GM23338 (cell line): ENCODE results near the gene PAN2. TPM values are rescaled to one million over a fixed set of nuclear protein-coding genes. Genes with fewer than 3 reads are reported as not detected.

Experiments
- ATAC-seq: fragments of 200-7000 bp; cut with Tn5 transposase; 3 replicates; pipeline ENCODE4 v1.9.1; 2020
- DNase-seq: peaks from one replicate; pipeline ENCODE4 v3.0.0-alpha.2; 2015; ENCODE audit warnings: low spot score
- H2AFZ ChIP-seq: fragments of 200-600 bp; sonication (generic); 2 replicates; pipeline ENCODE4 v1.8.0; 2016; ENCODE audit warnings: antibody characterized with exemption, mild to moderate bottlenecking, moderate library complexity
- H3F3A ChIP-seq: fragments of 200-600 bp; sonication (generic); replicated peaks from 2 replicates; pipeline ENCODE4 v1.8.0; 2017; ENCODE audit warnings: antibody characterized with exemption, mixed run types, low read depth
- H3K27ac ChIP-seq: fragments of 200-600 bp; sonication (generic); 2 replicates; pipeline ENCODE4 v1.6.1; 2016; ENCODE audit warnings: low read depth
- H3K27me3 ChIP-seq: fragments of 200-600 bp; sonication (generic); 2 replicates; pipeline ENCODE4 v1.8.0; 2016; ENCODE audit warnings: mild to moderate bottlenecking, mixed run types, moderate library complexity; ENCODE audit not compliant: insufficient read depth
- H3K36me3 ChIP-seq: fragments of 200-600 bp; sonication (generic); 2 replicates; pipeline ENCODE4 v1.8.0; 2016; ENCODE audit warnings: mild to moderate bottlenecking; ENCODE audit not compliant: insufficient read depth
- H3K4me1 ChIP-seq: fragments of 200-600 bp; sonication (generic); 2 replicates; pipeline ENCODE4 v1.8.0; 2016; ENCODE audit warnings: mild to moderate bottlenecking, moderate library complexity; ENCODE audit not compliant: insufficient read depth
- H3K4me2 ChIP-seq: fragments of 200-600 bp; sonication (generic); 2 replicates; pipeline ENCODE4 v1.7.1; 2017; ENCODE audit warnings: mixed run types
- H3K4me3 ChIP-seq: fragments of 200-600 bp; sonication (generic); 2 replicates; pipeline ENCODE4 v1.6.1; 2016; ENCODE audit warnings: mixed run types
- H3K79me2 ChIP-seq: fragments of 200-600 bp; sonication (generic); replicated peaks from 2 replicates; pipeline ENCODE4 v1.8.0; 2017; ENCODE audit warnings: mild to moderate bottlenecking; ENCODE audit not compliant: insufficient read depth
- H3K9me2 ChIP-seq: fragments of 200-600 bp; sonication (generic); 2 replicates; pipeline ENCODE4 v1.8.0; 2017; ENCODE audit not compliant: insufficient read depth
- H4K20me1 ChIP-seq: fragments of 200-600 bp; sonication (generic); replicated peaks from 2 replicates; pipeline ENCODE4 v1.8.0; 2017; ENCODE audit warnings: mild to moderate bottlenecking; ENCODE audit not compliant: insufficient read depth
- H3K27ac Mint-ChIP-seq: 2 replicates; pipeline ENCODE4 v1.8.0; 2020; ENCODE audit warnings: inconsistent platforms, mild to moderate bottlenecking, moderate library complexity, mixed read lengths
- H3K27me3 Mint-ChIP-seq: 3 replicates; pipeline ENCODE4 v1.8.0; 2022; ENCODE audit warnings: low read depth, mild to moderate bottlenecking, moderate library complexity, mixed read lengths, inconsistent platforms; ENCODE audit not compliant: insufficient read depth, poor library complexity
- H3K36me3 Mint-ChIP-seq: 3 replicates; pipeline ENCODE4 v1.8.0; 2021; ENCODE audit warnings: low read depth, mild to moderate bottlenecking, inconsistent platforms, moderate library complexity, mixed read lengths
- H3K4me1 Mint-ChIP-seq: 3 replicates; pipeline ENCODE4 v1.8.0; 2020; ENCODE audit warnings: mild to moderate bottlenecking, inconsistent platforms, mixed read lengths
- H3K4me3 Mint-ChIP-seq: 3 replicates; pipeline ENCODE4 v1.8.0; 2021; ENCODE audit warnings: moderate library complexity, mild to moderate bottlenecking, inconsistent platforms, mixed read lengths
- H3K9me3 Mint-ChIP-seq: 3 replicates; pipeline ENCODE4 v1.8.0; 2020; ENCODE audit warnings: moderate library complexity, mild to moderate bottlenecking, inconsistent platforms, mixed read lengths
- CREB1 ChIP-seq: fragments of 250-450 bp; sonication (Bioruptor Pico); IDR thresholded peaks from 2 replicates; pipeline ENCODE4 v1.5.0; 2020; ENCODE audit warnings: low read depth, mild to moderate bottlenecking, moderate library complexity
- CTCF ChIP-seq, 2 experiments: fragments of 200-600 bp in 1 of 2; sonication (generic) in 1 of 2; conservative IDR thresholded peaks; 2 replicates each; pipeline versions ENCODE4 v1.5.1 to v1.6.1; 2016 to 2017; ENCODE audit warnings: antibody characterized with exemption in 2 of 2, low read depth in 2 of 2, mild to moderate bottlenecking in 2 of 2, moderate library complexity in 1 of 2
- EZH2phosphoT487 ChIP-seq: fragments of 200-600 bp; sonication (generic); IDR thresholded peaks from one replicate; pipeline ENCODE4 v1.8.1; 2018; ENCODE audit warnings: antibody characterized with exemption; ENCODE audit not compliant: unreplicated experiment
- JUNB ChIP-seq: IDR thresholded peaks from one replicate; pipeline ENCODE4 v1.6.1; 2016; ENCODE audit warnings: antibody characterized with exemption; ENCODE audit not compliant: unreplicated experiment
- NANOG ChIP-seq: IDR thresholded peaks from 2 replicates; pipeline ENCODE4 v1.6.1; 2016; ENCODE audit warnings: antibody characterized with exemption, borderline replicate concordance
- STAT1 ChIP-seq: IDR thresholded peaks from one replicate; pipeline ENCODE4 v1.6.1; 2016; ENCODE audit warnings: antibody characterized with exemption; ENCODE audit not compliant: unreplicated experiment
- ZNF114 ChIP-seq: fragments of 250-450 bp; sonication (Bioruptor Pico); IDR thresholded peaks from 2 replicates; pipeline ENCODE4 v1.5.0; 2020; ENCODE audit warnings: mild to moderate bottlenecking, moderate library complexity
- ZNF331 ChIP-seq: fragments of 250-450 bp; sonication (Bioruptor Pico); IDR thresholded peaks from 2 replicates; pipeline ENCODE4 v1.5.0; 2020; ENCODE audit warnings: low read depth, mild to moderate bottlenecking, moderate library complexity
- ZNF462 ChIP-seq: fragments of 250-450 bp; sonication (Bioruptor Pico); IDR thresholded peaks from 2 replicates; pipeline ENCODE4 v1.5.0; 2020; ENCODE audit warnings: mild to moderate bottlenecking, moderate library complexity
- polyA plus RNA-seq: library from polyadenylated mRNA; unstranded; fragments of >200 nt; fragmentation: Nextera tagmentation; extraction: Ambion mirVana; gene quantifications from 2 replicates; pipeline ENCODE4 v1.2.1, GENCODE V29; 2016
- total RNA-seq: library from RNA; depleted of rRNA; stranded (reverse); fragments of >200 nt; shearing (Covaris generic); gene quantifications from 2 replicates; pipeline ENCODE4 v1.2.3, GENCODE V29; 2014

The PAN2 gene
- total and polyA plus RNA-seq, 2 experiments from 2014 or later = 11.5 to 27.2 TPM

GRCh38 chr12:56293795-56294194 is 40.0 kb downstream of the PAN2 start (continued):
- no peak for TF ChIP-seq CTCF (conservative IDR thresholded peaks at IDR 0.05; ENCODE audit: low read depth in 2 of 2)
- TF ChIP-seq JUNB = no peak
- TF ChIP-seq STAT1 = no peak
- no peak for TF ChIP-seq ZNF331 (CRISPR knock-in tag)
- no peak for TF ChIP-seq EZH2phosphoT487
- no peak for TF ChIP-seq CREB1 (CRISPR knock-in tag)
- TF ChIP-seq ZNF114 (CRISPR knock-in tag) = no peak
- TF ChIP-seq NANOG = no peak

- H3K4me3 Mint-ChIP-seq = no peak overlapping the region
- no peaks in the 10 kb centered on the region for H3K9me3 Mint-ChIP-seq
- no peak overlapping the region for H2AFZ ChIP-seq
- peaks cover 5% of the 10 kb centered on the region for H3K27me3 Mint-ChIP-seq
- no peak overlapping the region for H3K4me3 ChIP-seq
- H3K9me2 ChIP-seq = no peaks in the 10 kb centered on the region
- no peak for TF ChIP-seq CREB1 (CRISPR knock-in tag)
- peaks cover 23% of the 10 kb centered on the region; the same call in 1 of the 2 replicates for H3F3A ChIP-seq
- H3K79me2 ChIP-seq = peaks cover 55% of the 10 kb centered on the region
- ATAC-seq (no peak), DNase-seq (no peak)
- H3K4me2 ChIP-seq = no peak overlapping the region
- no peaks in the 10 kb centered on the region for H3K27me3 ChIP-seq
- no peaks in the 10 kb centered on the region; the same call in 1 of the 2 replicates for H4K20me1 ChIP-seq
- no peak overlapping the region for H3K27ac Mint-ChIP-seq
- H3K27ac ChIP-seq = no peak overlapping the region; the same call in 1 of the 2 replicates
- peaks cover 36% of the 10 kb centered on the region for H3K36me3 Mint-ChIP-seq
- peaks cover 14% of the 10 kb centered on the region for H3K36me3 ChIP-seq
- peaks cover 9% of the 10 kb centered on the region for H3K4me1 Mint-ChIP-seq
- H3K4me1 ChIP-seq = peaks cover 13% of the 10 kb centered on the region
These were observed 45.0 kb downstream of the PAN2 start for GRCh38 chr12:56288705-56289387.

- H3K4me3 ChIP-seq = no peak overlapping the region
- peaks cover 13% of the 10 kb centered on the region for H3K4me1 ChIP-seq
- no peak overlapping the region for H3K4me3 Mint-ChIP-seq
- peaks cover 20% of the 10 kb centered on the region; the same call in 1 of the 2 replicates for H3F3A ChIP-seq
- peaks cover 7% of the 10 kb centered on the region for H3K27me3 Mint-ChIP-seq
- DNase-seq (peak; percentile 8), ATAC-seq (no peak)
- H3K79me2 ChIP-seq = peaks cover 29% of the 10 kb centered on the region
- peaks cover 58% of the 10 kb centered on the region for H3K36me3 Mint-ChIP-seq
- H3K36me3 ChIP-seq = peaks cover 31% of the 10 kb centered on the region
- no peaks in the 10 kb centered on the region; the same call in 1 of the 2 replicates for H4K20me1 ChIP-seq
- H3K27me3 ChIP-seq = no peaks in the 10 kb centered on the region
- H3K4me1 Mint-ChIP-seq = peaks cover 9% of the 10 kb centered on the region
- H3K9me2 ChIP-seq = no peaks in the 10 kb centered on the region
- H3K9me3 Mint-ChIP-seq = no peaks in the 10 kb centered on the region
- peak overlapping the region; percentile 83; the same call in 1 of the 2 replicates for H3K27ac ChIP-seq
- peak overlapping the region; percentile 56; the same call in 1 of the 2 replicates for H3K4me2 ChIP-seq
- H2AFZ ChIP-seq = no peak overlapping the region
- no peak overlapping the region; the same call in 1 of the 2 replicates for H3K27ac Mint-ChIP-seq
- TF ChIP-seq ZNF462 (CRISPR knock-in tag) (no peak), NANOG (no peak), JUNB (no peak), ZNF331 (CRISPR knock-in tag) (no peak), ZNF114 (CRISPR knock-in tag) (no peak), EZH2phosphoT487 (no peak)
These were observed 47.6 kb downstream of the PAN2 start for GRCh38 chr12:56286044-56286830.
